Effector CD4-positive, alpha-beta T cell (primary cell): Measurements from ENCODE around the gene ICAM5.
"Not testable (repeated sequence)": the region's sequence is repeated elsewhere in the genome, so short reads cannot be mapped to it uniquely, and the experiment has no call there.

Experiments
- DNase-seq: peaks from one replicate; pipeline ENCODE4 v3.0.0-alpha.2; 2020

The ICAM5 gene

GRCh38 chr19:10270180-10270615 lies 19.6 kb upstream of the ICAM5 start:
- peak; percentile 48 for DNase-seq

GRCh38 chr19:10270616-10271394 lies 18.9 kb upstream of the ICAM5 start, which contains the start of gene ICAM1:
Gene ICAM1 (plus strand): TSS chr19:10271120. CDS start chr19:10271160, 40 bp downstream.
- peak; percentile 59 for DNase-seq

- peak; percentile 34 for DNase-seq
These were observed 18.1 kb upstream of the ICAM5 start for GRCh38 chr19:10271543-10272086.

GRCh38 chr19:10274589-10274988 lies 15.2 kb upstream of the ICAM5 start:
- no peak for DNase-seq

GRCh38 chr19:10277795-10278589 lies 11.8 kb upstream of the ICAM5 start:
- no peak for DNase-seq

GRCh38 chr19:10278935-10279334 lies 10.8 kb upstream of the ICAM5 start:
- no peak for DNase-seq

- no peak for DNase-seq
These were observed 9.9 kb upstream of the ICAM5 start for GRCh38 chr19:10279737-10280442.

- DNase-seq, result not testable (repeated sequence)
These were observed 7.7 kb upstream of the ICAM5 start for GRCh38 chr19:10282043-10282442.

GRCh38 chr19:10283301-10284064 lies 6.3 kb upstream of the ICAM5 start:
- no peak for DNase-seq

- DNase-seq, result no peak
These were observed 5.4 kb upstream of the ICAM5 start for GRCh38 chr19:10284065-10284959.

- no peak for DNase-seq
These were observed 4.8 kb upstream of the ICAM5 start for GRCh38 chr19:10284960-10285278.

GRCh38 chr19:10285393-10285792 lies 4.4 kb upstream of the ICAM5 start:
- DNase-seq, result no peak

- no peak for DNase-seq
These were observed 2.7 kb upstream of the ICAM5 start, which contains the start of gene ICAM4 for GRCh38 chr19:10286803-10287737. Gene ICAM4 (plus strand): TSS chr19:10286955. CDS start chr19:10287013, 58 bp downstream.

GRCh38 chr19:10288662-10289166 lies 1.0 kb upstream of the ICAM5 start:
- no peak for DNase-seq

- peak; percentile 48 for DNase-seq
These were observed 451 bp upstream of the ICAM5 start for GRCh38 chr19:10289167-10289835.

- peak; percentile 9 for DNase-seq
These were observed 664 bp downstream of the ICAM5 start for GRCh38 chr19:10290357-10290875.

GRCh38 chr19:10290876-10291553 lies 1.3 kb downstream of the ICAM5 start:
- peak; percentile 23 for DNase-seq

GRCh38 chr19:10291554-10292205 lies 1.9 kb downstream of the ICAM5 start:
- no peak for DNase-seq
